Measurements from ENCODE around the gene KIF3C. TPM values are rescaled to one million over a fixed set of nuclear protein-coding genes. Genes with fewer than 3 reads are reported as not detected.
"Not testable (repeated sequence)": the region's sequence is repeated elsewhere in the genome, so short reads cannot be mapped to it uniquely, and the experiment has no call there.

KIF3C gene
- total and polyA plus RNA-seq, 2 of the 4 experiments (the other 2 are of a cell fraction): 8.3 to 15.4 TPM

GRCh38 chr2:25912851-25913695 lies 69.2 kb downstream of the KIF3C start:
- Histone ChIP-seq H2AK9ac (replicated peaks; ENCODE audit: low read depth, low read length, poor library complexity) (no peak overlapping the region), H3K27me3 (ENCODE audit: control insufficient read depth, insufficient read depth, low read length) (peaks cover 2% of the 10 kb centered on the region), H2BK5ac (ENCODE audit: low read depth, low read length, poor library complexity, severe bottlenecking) (no peak overlapping the region), H3K9me3 (ENCODE audit: control insufficient read depth, insufficient read depth, low read length) (no peaks in the 10 kb centered on the region), H3K79me1 (ENCODE audit: low read depth in 1 of 2, low read length in 2 of 2) (no peaks in the 10 kb centered on the region), H2BK15ac (ENCODE audit: low read depth, low read length) (no peak overlapping the region), H2AFZ (replicated peaks; ENCODE audit: low read length, poor library complexity) (no peak overlapping the region), H3K4me1 (ENCODE audit: control insufficient read depth, insufficient read depth, low read length) (0 out of 2 replicates have a peak, but pooled peaks cover 2% of the 10 kb centered on the region), H4K91ac (ENCODE audit: insufficient read depth, low read depth, low read length) (no peak overlapping the region), H3K18ac (ENCODE audit: low read depth, low read length) (no peak overlapping the region), H4K8ac (ENCODE audit: low read depth in 2 of 2, low read length in 2 of 2) (no peak overlapping the region), H2BK120ac (ENCODE audit: low read depth, low read length) (no peak overlapping the region), H3K4me3 (ENCODE audit: insufficient read depth, low read depth, low read length) (no peak overlapping the region), H3K27ac (ENCODE audit: insufficient read depth, low read length) (no peak overlapping the region; the same call in 1 of the 2 replicates), H3K14ac (replicated peaks; ENCODE audit: low read depth, low read length) (no peak overlapping the region), H3K4me2 (ENCODE audit: low read depth, low read length) (peak overlapping the region; percentile 70), H4K20me1 (ENCODE audit: insufficient read depth, low read length) (no peaks in the 10 kb centered on the region), H3K23ac (ENCODE audit: low read depth, low read length) (no peak overlapping the region), H4K5ac (ENCODE audit: low read depth, low read length) (no peak overlapping the region), H3K56ac (ENCODE audit: extremely low read depth, insufficient read depth, low read length) (no peak overlapping the region), H2AK5ac (ENCODE audit: low read depth, low read length) (no peak overlapping the region), H3K4ac (ENCODE audit: low read depth, low read length) (no peak overlapping the region), H2BK20ac (ENCODE audit: low read depth, low read length) (no peak overlapping the region), H3K9me1 (ENCODE audit: insufficient read depth, low read length) (no peaks in the 10 kb centered on the region), H3K9ac (ENCODE audit: low read depth, low read length) (no peak overlapping the region; the same call in 1 of the 2 replicates), H3K36me3 (ENCODE audit: control insufficient read depth, insufficient read depth, low read length) (no peaks in the 10 kb centered on the region)
- TF ChIP-seq SMC3 (IDR thresholded peaks at IDR 0.05; ENCODE audit: low read depth, low read length): no peak
- no peak for TF ChIP-seq ELK1 (IDR thresholded peaks at IDR 0.05; ENCODE audit: borderline replicate concordance, low read depth, low read length)
- TF ChIP-seq MXI1 (IDR thresholded peaks at IDR 0.05; ENCODE audit: borderline replicate concordance, low read depth, low read length): no peak
- ChIA-PET CTCF (no interaction called here), POLR2A (ENCODE audit: unreplicated experiment) (no interaction called here)
- in situ Hi-C loops (cut with MboI; ENCODE audit: low sequenced_read_pairs): no loop called here
- DNase-seq: peak; percentile 37
- WGBS, 2 experiments (ENCODE audit: extremely low coverage in 2 of 2, insufficient read length in 1 of 2): no CpG with 5 or more reads among the region's 10 CpGs
- peak; percentile 80 for ATAC-seq (ENCODE audit: low read depth)
- BruUV-seq (replicated peaks): no TSS peak
- dilution Hi-C loops (cut with HindIII; ENCODE audit: low sequenced_read_pairs, unreplicated experiment): no loop called here
- intact Hi-C loops (cut with micrococcal nuclease): no loop called here

GRCh38 chr2:25909574-25909973 lies 72.7 kb downstream of the KIF3C start:
- H3K18ac ChIP-seq (ENCODE audit: low read depth, low read length); H4K91ac ChIP-seq (ENCODE audit: insufficient read depth, low read depth, low read length); H2BK5ac ChIP-seq (ENCODE audit: low read depth, low read length, poor library complexity, severe bottlenecking); H2BK15ac ChIP-seq (ENCODE audit: low read depth, low read length); H3K27me3 ChIP-seq (ENCODE audit: control insufficient read depth, insufficient read depth, low read length); H3K36me3 ChIP-seq (ENCODE audit: control insufficient read depth, insufficient read depth, low read length); H3K23ac ChIP-seq (ENCODE audit: low read depth, low read length); CTCF ChIA-PET; H3K56ac ChIP-seq (ENCODE audit: extremely low read depth, insufficient read depth, low read length); intact Hi-C loops (cut with micrococcal nuclease); H3K79me1 ChIP-seq (ENCODE audit: low read depth in 1 of 2, low read length in 2 of 2); H3K4me2 ChIP-seq (ENCODE audit: low read depth, low read length); H3K4me3 ChIP-seq (ENCODE audit: insufficient read depth, low read depth, low read length); in situ Hi-C loops (cut with MboI; ENCODE audit: low sequenced_read_pairs); H2AK5ac ChIP-seq (ENCODE audit: low read depth, low read length); H4K8ac ChIP-seq (ENCODE audit: low read depth in 2 of 2, low read length in 2 of 2); H2AFZ ChIP-seq (replicated peaks; ENCODE audit: low read length, poor library complexity); H4K5ac ChIP-seq (ENCODE audit: low read depth, low read length); POLR2A ChIA-PET (ENCODE audit: unreplicated experiment); dilution Hi-C loops (cut with HindIII; ENCODE audit: low sequenced_read_pairs, unreplicated experiment); BruUV-seq (replicated peaks); ATAC-seq (ENCODE audit: low read depth); H4K20me1 ChIP-seq (ENCODE audit: insufficient read depth, low read length); H3K9ac ChIP-seq (ENCODE audit: low read depth, low read length); H3K14ac ChIP-seq (replicated peaks; ENCODE audit: low read depth, low read length); H3K9me1 ChIP-seq (ENCODE audit: insufficient read depth, low read length); DNase-seq; H3K9me3 ChIP-seq (ENCODE audit: control insufficient read depth, insufficient read depth, low read length); H3K4ac ChIP-seq (ENCODE audit: low read depth, low read length); H2AK9ac ChIP-seq (replicated peaks; ENCODE audit: low read depth, low read length, poor library complexity); H3K27ac ChIP-seq (ENCODE audit: insufficient read depth, low read length); H2BK20ac ChIP-seq (ENCODE audit: low read depth, low read length); H2BK120ac ChIP-seq (ENCODE audit: low read depth, low read length); H3K4me1 ChIP-seq (ENCODE audit: control insufficient read depth, insufficient read depth, low read length): not testable (repeated sequence)
- no CpG with 5 or more reads among the region's 5 CpGs for WGBS, 2 experiments (ENCODE audit: extremely low coverage in 2 of 2, insufficient read length in 1 of 2)

Data from IMR-90 (cell line).